ENCODE measurements around the gene ASB7.
"Not testable (repeated sequence)": the region's sequence is repeated elsewhere in the genome, so short reads cannot be mapped to it uniquely, and the experiment has no call there.

The ASB7 gene

GRCh38 chr15:100652116-100652515 is 49.7 kb downstream of the ASB7 start:
- DNase-seq (ENCODE audit: low read depth) = no peak

GRCh38 chr15:100653608-100654007 is 51.2 kb downstream of the ASB7 start:
- DNase-seq (ENCODE audit: low read depth) = no peak

GRCh38 chr15:100658895-100659294 is 56.5 kb downstream of the ASB7 start:
- no peak for DNase-seq (ENCODE audit: low read depth)

- no peak for DNase-seq (ENCODE audit: low read depth)
Measured at GRCh38 chr15:100661156-100661555, 58.8 kb downstream of the ASB7 start.

GRCh38 chr15:100663086-100663914 is 60.9 kb downstream of the ASB7 start:
- no peak for DNase-seq (ENCODE audit: low read depth)

- DNase-seq (ENCODE audit: low read depth) = no peak
Measured at GRCh38 chr15:100663915-100664281, 61.5 kb downstream of the ASB7 start.

GRCh38 chr15:100665570-100665969 is 63.2 kb downstream of the ASB7 start:
- no peak for DNase-seq (ENCODE audit: low read depth)

GRCh38 chr15:100667405-100668347 is 65.3 kb downstream of the ASB7 start:
- no peak for DNase-seq (ENCODE audit: low read depth)

GRCh38 chr15:100668348-100668745 is 66.0 kb downstream of the ASB7 start:
- no peak for DNase-seq (ENCODE audit: low read depth)

GRCh38 chr15:100669260-100669659 is 66.9 kb downstream of the ASB7 start:
- no peak for DNase-seq (ENCODE audit: low read depth)

- no peak for DNase-seq (ENCODE audit: low read depth)
Measured at GRCh38 chr15:100670505-100671021, 68.2 kb downstream of the ASB7 start.

- no peak for DNase-seq (ENCODE audit: low read depth)
Measured at GRCh38 chr15:100671124-100671680, 68.8 kb downstream of the ASB7 start.

GRCh38 chr15:100671858-100672543 is 69.6 kb downstream of the ASB7 start:
- no peak for DNase-seq (ENCODE audit: low read depth)

GRCh38 chr15:100672959-100673358 is 70.6 kb downstream of the ASB7 start:
- no peak for DNase-seq (ENCODE audit: low read depth)

GRCh38 chr15:100679151-100679550 is 76.8 kb downstream of the ASB7 start:
- DNase-seq (ENCODE audit: low read depth) = not testable (repeated sequence)

- DNase-seq (ENCODE audit: low read depth) = no peak
Measured at GRCh38 chr15:100680726-100681125, 78.3 kb downstream of the ASB7 start.

GRCh38 chr15:100681335-100681746 is 79.0 kb downstream of the ASB7 start:
- DNase-seq (ENCODE audit: low read depth) = no peak

GRCh38 chr15:100682468-100682867 is 80.1 kb downstream of the ASB7 start:
- DNase-seq (ENCODE audit: low read depth) = no peak

GRCh38 chr15:100683434-100683833 is 81.0 kb downstream of the ASB7 start:
- DNase-seq (ENCODE audit: low read depth) = no peak

- no peak for DNase-seq (ENCODE audit: low read depth)
Measured at GRCh38 chr15:100684591-100684990, 82.2 kb downstream of the ASB7 start.

- no peak for DNase-seq (ENCODE audit: low read depth)
Measured at GRCh38 chr15:100686021-100686724, 83.8 kb downstream of the ASB7 start.
